ENCODE results near the gene PXK.

GRCh38 chr3:58474967-58475578 lies 142.4 kb downstream of the PXK start:
- TF ChIP-seq CTCF (IDR thresholded peaks at IDR 0.05) (no peak), POLR2A (IDR thresholded peaks at IDR 0.05) (no peak)

Data from tibial nerve (tissue), 3 donors.